ENCODE results near the gene MAML2. TPM values are rescaled to one million over a fixed set of nuclear protein-coding genes. Genes with fewer than 3 reads are reported as not detected.

Gene MAML2
- total and polyA plus RNA-seq, 9 of the 15 experiments (the other 6 are each of a cell fraction or from before 2014, with no cell fraction given), result 0.79 to 6.8 (median 4.8) TPM

GRCh38 chr11:96314326-96315020 lies 28.5 kb downstream of the MAML2 start (continued):
- TF ChIP-seq CHD7 (IDR thresholded peaks at IDR 0.05; ENCODE audit: low read depth, low read length) (no peak), BRF2 (IDR thresholded peaks at IDR 0.05; ENCODE audit: borderline replicate concordance, insufficient read depth, insufficient read length) (no peak), NBN (IDR thresholded peaks at IDR 0.05; ENCODE audit: low read depth) (no peak), CBFA2T2 (conservative IDR thresholded peaks at IDR 0.05) (no peak), E2F8 (IDR thresholded peaks at IDR 0.05; ENCODE audit: low read depth, partially characterized antibody) (no peak), GATAD2B (IDR thresholded peaks at IDR 0.05; ENCODE audit: borderline replicate concordance) (no peak), SP2 (IDR thresholded peaks at IDR 0.05; ENCODE audit: extremely low read depth, low read depth, low read length, poor library complexity, severe bottlenecking) (no peak)
- TF ChIP-seq, protein P1, sequence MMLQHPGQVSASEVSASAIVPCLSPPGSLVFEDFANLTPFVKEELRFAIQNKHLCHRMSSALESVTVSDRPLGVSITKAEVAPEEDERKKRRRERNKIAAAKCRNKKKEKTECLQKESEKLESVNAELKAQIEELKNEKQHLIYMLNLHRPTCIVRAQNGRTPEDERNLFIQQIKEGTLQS (IDR thresholded peaks at IDR 0.05), result no peak
- TF ChIP-seq, protein P1 (CRISPR knock-in tag; conservative IDR thresholded peaks at IDR 0.05), result no peak

Data from K562 (cell line).